NCI-H524 treated with DMSO at 0.1 percent for 48 hours (cell line): ENCODE measurements around the gene BBS2.
A peak's percentile ranks its signal among the peaks of the same experiment; 100 is the strongest.
"Not testable (repeated sequence)": the region's sequence is repeated elsewhere in the genome, so short reads cannot be mapped to it uniquely, and the experiment has no call there.

Experiments
- DNase-seq: peaks from one replicate; lab custom pipeline; 2025; lab: John Stamatoyannopoulos, UW

Gene BBS2

DNA sequence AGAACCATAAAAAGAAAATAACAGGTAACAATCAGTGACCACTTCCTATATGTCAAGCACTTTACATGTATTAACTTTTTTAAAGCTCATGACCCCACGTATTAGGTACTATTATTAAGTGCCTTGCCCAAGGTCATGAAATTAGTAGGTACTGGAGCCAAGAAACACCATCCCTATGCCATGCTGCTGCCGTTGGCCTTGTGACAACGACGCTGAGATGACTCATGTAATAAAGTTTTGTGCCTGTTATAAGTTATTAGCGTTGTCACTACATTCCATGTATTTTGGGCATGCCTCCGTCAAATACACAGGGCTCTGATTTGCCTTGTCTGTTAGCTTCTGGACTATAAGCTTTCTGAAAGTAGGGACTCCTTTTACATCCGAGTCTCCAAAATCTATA lies 1.4 kb downstream of the BBS2 start:
- DNase-seq = no peak

DNA sequence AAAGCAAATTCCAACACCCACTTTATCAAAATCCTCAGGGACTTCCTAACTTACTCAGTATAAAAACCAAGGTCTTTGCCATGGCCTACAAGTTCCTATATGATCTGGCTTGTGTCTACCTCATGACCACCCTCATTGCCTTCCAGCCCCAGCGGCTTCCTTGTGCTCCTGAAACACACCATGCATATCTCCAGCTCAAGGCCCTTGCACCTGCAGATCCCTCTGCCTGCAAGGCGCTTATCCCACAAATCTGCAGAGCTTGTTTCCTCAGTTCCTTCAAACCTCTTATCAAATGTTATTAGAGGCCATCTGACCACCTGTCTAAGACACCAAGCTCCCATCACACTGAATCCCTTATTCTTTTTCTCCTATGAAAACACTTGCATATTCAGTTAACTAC lies 2.6 kb downstream of the BBS2 start:
- no peak for DNase-seq

DNA sequence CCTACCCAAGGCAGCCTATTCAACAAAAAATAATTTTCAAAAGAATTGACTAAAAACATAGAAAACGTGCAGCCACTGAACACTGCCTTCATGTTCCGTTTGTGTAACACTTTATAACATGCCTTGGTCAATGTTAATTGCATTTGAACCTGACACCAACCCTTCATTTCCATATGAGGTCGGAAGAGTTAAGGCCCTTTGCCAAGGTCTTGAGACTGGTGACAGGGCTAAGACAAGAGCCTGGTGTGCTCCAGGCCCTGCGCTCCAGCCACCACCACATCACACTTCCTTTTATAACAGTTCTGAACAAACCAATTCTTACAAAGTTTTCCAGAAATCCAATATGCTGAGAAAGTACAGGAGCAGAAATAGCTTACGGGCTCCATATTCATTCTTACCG lies 4.2 kb downstream of the BBS2 start:
- no peak for DNase-seq

DNA sequence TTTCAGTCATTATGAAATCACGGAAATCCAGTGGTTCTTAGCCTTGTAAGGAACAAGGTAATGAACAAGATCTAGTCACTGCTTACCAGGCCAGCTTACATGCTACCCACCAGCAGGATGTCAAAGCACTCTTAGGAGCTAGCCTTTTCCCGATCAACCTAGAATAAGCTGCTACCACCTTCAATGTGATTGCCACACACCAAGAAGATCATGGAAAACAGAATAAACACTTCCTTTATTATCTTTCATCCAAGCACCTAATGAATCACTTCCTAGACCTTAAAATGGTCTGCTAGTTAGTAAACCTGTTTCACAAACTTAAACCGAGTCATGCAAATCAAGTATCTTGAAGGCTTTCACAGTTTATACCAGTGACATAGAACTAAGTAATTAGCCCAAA lies 5.0 kb downstream of the BBS2 start:
- no peak for DNase-seq

DNA sequence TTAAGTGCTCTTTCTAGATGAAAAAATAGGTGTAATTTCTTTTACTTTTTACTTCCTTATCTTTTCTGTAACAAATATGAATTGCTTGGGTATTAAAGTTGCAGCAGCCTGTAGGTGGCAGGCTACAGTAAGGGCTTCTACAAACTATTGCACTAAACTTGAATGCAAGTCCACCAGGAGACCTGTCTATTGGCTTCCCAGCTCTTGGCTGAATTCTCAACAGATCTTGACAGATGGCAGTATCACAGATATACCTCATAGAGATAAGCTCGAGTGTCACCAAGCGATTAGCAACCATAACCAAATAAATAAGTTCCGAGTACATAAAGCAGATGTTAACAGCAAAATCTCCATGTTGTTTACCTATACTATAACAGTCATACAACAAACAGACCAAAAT lies 5.9 kb downstream of the BBS2 start:
- peak; percentile 85 for DNase-seq

DNA sequence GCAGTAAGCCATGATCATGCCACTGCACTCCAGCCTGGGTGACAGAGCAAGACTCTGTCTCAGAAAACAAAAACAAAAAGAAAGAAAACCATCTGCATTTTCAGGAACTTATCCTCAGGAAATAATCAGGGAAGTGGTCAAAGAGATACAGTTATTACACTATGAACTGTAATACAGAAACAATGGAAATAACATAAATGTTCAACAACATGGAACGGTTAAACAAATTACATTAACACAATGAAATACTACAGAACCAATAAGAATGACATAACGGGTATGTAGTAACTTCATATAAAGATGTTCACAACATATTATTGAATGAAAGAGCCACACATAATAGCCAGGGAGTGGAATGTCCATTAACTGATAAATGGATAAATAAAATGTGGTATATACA lies 6.7 kb downstream of the BBS2 start:
- DNase-seq = no peak

DNA sequence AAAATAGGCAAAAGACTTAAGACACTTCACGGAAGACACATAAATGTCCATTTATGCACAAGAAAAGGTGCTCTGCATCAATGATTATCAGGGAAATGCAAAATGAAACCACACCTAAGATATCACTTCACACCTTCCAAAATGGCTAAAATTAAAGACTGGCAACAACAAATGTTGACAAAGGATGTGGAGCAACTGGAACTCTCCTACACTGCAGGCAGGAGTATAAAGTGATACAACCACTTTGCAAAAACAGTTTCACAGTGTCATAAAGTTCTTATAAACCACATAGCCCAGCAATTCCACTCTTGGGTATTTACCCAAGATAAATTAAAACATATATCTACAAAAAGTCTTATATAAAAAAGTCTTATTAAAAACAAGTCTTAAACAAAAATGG lies 7.8 kb downstream of the BBS2 start:
- no peak for DNase-seq

DNA sequence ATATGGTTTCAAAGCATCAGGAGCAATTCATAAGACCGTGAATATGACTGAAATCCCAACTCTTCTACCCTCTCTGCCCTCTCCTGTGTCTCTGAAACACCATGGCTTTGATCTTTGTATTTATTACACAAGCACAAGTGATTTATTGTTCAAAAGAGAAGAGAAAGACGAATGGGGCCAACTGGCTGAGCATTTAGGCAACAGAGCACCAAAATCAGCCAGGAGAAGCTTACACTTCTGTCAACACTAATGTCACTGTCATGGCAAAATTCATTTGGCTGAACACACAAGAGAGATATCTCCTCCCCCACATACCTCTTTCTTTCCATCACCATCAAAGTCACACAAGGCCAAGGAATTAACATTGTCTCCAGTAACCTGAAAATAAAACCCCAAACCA lies 9.3 kb downstream of the BBS2 start:
- no peak for DNase-seq

DNA sequence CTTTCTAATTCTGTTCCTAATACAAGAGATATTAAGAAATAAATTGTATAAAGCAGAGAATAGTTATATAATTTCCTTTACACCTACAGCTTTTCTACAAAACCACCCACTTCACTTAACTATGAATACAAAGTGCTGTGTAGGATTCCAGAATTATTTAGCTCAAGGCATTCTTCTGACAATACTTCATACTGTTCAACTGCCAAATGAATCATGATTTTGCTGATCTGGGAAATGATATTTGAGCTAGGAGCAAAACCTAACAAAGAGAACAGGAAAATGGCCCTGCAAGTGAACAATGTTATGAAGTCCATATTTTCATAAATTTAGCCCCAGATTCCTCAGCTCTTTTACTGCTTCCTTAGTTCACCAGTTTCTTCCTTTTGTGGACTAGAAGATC lies 12.9 kb downstream of the BBS2 start:
- no peak for DNase-seq

DNA sequence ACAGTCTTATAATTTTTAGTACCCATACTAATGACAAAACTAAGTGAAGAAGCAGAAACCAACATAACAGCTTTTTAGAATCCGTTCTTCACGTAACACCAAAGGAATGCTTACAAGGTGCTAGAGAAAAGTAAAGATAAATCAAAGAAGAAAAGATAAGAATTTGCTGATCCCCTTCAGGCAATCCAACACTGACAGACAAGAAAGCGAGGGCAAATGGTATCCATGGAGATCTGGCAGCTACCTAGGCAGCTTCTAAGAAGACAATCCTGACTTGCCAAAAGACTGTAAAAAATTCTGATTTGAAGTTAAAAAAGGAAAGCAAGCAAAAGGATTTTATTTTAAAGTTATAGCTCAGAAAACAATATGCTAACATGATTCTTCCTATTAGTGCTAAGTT lies 14.6 kb downstream of the BBS2 start:
- no peak for DNase-seq

DNA sequence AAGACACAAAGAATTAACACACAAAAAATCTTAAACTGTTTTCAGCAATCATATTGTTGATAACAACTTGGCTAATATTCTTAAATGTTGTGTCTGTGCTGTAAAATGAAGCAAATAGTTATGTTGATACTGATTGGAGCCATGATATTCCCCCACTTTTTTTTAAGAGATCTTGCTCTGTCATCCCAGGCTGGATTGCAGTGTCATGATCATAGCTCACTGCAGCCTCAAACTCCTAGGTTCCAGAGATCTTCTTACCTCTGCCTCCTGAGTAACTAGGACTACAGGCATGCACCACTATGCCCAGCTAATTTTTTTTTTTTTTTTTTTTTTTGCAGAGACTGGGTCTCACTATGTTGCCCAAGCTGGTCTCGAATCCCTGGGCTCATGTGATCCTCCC lies 26.0 kb downstream of the BBS2 start:
- no peak for DNase-seq

DNA sequence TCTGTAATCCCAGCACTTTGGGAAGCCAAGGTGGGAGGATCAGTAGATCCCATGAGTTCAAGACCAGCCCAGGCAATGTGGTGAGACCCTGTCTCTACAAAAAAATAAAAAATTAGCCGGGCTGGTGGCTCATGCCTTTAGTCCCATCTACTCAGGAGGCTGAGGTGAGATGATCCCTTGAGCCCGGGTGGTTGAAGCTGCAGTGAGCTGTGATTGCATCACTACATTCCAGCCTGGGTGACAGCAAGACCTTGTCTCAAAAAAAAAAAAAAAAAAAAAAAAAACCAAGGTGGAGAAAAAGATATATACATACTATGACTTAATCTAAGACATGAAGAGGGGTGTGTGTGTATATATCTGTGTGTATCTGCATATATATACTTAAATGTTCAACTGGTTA lies 26.7 kb downstream of the BBS2 start:
- DNase-seq = no peak

DNA sequence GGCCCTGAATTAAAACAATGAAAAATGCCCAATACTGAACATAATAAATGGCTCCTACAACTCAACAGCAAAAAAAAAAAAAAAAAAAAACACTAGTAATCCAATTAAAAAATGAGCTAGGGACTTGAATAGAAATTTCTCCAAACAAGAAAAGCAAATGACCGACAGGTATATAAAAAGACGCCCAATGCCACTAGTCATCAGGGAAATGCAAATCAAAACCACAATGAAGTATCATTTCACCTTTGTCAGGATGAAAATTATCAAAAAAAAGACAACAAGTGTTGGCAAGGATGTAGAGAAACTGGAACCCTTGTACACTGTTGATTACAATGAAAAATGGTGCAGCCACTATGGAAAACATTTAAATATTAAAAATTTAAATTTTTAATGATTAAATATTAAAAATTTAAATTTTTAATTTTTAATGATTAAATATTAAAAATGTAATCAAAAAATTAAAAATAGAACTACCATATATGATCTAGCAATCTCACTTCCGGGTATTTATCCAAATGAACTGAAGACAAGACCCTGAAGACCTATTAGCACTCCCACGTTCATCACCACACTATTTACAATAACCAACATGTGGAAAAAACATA lies 28.1 kb downstream of the BBS2 start:
- DNase-seq = no peak

DNA sequence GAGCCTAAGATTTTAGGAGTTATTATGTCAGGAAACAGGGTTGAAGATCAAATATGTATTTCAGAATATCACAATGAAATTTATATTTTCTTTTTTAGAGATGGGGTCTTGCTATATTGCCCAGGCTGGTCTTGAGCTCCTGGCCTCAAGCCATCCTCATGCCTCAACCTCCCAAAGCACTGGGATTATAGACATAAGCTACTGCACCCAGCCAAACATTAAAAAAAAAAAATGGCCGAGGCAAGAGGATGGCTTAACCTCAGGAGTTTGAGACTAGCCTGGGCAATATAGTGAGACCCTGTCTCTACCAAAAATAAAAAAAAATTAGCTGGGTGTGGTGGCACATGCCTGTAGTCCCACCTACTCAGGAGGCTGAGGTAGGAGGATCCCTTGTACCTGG lies 31.0 kb downstream of the BBS2 start:
- not testable (repeated sequence) for DNase-seq

DNA sequence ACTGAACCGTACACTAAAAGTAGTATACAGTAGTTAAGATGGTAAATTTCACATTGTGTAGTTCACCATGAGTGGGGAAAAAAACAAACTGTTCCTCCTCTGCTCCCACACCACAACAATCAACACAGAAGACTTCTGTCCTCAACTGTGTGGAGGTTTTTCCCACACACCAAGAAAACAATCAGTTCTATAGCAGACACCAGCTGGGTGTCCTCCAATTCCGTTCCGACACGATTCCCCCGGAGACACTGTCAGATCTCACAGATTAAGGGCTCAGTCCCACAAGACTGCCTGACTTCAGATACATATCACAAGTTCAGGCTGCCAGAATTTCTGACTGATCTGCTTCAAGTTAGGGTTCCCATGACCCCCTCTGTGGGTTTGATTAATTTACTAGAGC lies 31.8 kb downstream of the BBS2 start:
- DNase-seq = no peak

DNA sequence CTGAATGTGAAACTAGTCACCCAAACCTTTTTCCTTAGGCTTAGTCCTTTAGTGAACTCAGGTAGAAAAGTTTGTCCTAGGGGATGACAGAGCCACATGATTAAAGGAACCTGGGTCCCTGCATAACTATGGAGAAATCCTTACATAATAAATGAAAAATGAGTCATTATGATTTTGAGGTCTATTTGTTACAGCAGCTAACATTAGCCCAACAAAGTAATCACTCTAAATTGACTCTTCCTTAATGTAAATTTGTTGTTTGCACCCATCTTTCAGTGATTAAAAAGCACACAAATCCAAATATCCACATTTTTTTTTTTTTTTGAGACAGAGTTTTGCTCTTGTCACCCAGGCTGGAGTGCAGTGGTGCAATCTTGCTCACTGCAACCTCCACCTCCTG lies 36.4 kb downstream of the BBS2 start:
- DNase-seq = no peak

DNA sequence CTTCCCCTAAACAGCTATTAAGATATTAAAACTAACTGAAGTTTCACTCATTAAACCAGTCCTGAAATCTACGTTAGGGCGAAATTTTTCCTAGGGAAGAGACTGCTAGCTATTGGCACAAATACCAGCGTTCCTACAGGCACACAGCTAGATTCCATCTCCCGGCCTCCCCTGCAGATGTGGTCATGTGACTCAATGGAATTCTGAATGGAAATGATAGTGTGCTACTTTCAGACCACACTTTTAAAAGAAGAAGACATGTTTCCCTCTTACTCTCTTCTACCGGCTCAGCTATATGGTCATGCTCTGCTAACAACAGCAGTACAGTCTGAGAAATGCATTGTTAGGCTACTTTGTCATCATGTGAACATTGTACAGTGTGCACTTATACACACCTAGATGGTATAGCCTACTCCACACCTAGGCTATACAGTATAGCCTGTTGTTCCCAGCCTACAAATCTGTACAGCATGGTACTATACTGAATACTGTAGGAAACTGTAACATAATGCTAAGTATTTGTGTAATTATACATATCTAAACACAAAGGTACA lies 37.1 kb downstream of the BBS2 start:
- no peak for DNase-seq

DNA sequence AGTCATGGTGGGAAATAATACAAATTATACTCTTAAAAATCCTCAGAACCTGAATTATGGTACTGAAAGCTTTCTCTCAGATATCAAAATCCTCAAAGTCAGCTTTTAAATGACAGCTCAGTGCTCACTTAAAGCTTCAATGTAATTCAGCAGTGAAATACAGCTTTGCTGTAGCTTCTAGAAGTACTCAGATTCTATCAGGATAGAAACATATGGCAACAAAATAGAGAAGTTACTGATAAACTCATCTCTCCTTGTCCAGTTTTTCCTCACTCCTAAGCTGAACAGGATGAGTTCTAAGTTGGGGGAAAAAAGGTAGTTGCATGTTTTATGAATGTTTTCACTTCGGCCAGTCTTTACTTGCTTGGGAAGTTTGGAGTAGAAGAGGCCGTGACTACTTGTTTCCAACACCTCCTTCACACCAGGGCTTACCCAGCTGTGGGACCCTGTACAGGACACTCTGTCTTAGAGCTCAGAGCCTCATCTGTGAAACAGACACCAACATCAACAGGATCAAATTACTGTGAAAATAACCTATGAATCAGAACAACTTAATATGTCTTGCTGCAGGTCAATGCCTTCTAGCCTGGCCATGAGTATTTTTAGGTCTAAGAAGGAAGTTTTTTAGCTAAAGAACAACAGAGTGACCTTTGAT lies 38.2 kb downstream of the BBS2 start:
- peak; percentile 53 for DNase-seq

DNA sequence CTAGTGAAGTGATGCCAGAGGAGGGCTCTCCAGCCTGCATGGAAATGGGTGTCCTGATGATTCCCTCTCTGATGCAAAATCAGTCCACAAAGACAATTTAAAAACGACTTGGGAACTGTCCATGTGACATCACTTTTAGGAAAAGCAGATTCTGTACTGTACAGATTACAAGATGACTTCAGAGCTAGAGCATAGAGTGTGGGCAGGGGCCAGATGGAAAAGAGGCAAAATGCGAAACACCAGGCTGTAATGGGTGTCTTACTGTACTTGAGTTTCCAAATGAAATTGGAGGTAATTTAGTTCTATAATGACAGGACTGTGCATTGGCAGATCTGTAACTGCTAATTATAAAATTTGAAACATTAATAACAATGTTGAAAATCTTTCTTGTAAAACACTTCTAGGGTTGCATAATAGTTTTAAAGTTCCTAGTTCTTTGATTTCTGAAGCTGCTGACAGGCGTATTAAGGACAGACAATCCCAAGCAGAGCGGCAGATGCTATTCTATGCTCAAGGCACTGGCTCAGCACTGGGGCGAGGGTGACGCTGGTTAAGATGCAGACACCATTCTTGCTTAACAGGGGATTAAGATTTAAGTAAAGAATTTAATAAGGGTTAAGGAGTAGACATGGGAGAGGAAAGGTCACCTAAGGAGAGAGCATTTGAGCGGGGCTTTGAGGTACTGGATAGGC lies 38.9 kb downstream of the BBS2 start:
- peak; percentile 97 for DNase-seq

DNA sequence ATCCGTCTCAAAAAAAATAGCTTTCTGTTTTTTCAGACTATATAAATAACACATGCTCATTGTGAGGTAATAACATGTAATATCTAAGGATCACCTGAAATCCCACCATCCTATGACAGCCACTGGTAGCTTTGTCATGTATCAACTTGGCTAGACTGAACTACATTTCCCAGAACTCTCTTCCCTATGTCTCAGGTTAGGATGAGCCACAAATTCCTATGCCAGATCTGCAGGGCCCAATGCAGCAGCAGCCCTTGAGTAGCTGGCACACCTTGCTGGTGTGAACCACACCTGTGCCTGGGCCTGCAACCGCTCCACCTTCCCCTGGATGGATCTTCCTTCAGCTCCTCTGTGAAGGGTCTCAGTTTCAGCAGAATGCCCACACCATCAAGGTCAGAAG lies 40.4 kb downstream of the BBS2 start:
- no peak for DNase-seq

DNA sequence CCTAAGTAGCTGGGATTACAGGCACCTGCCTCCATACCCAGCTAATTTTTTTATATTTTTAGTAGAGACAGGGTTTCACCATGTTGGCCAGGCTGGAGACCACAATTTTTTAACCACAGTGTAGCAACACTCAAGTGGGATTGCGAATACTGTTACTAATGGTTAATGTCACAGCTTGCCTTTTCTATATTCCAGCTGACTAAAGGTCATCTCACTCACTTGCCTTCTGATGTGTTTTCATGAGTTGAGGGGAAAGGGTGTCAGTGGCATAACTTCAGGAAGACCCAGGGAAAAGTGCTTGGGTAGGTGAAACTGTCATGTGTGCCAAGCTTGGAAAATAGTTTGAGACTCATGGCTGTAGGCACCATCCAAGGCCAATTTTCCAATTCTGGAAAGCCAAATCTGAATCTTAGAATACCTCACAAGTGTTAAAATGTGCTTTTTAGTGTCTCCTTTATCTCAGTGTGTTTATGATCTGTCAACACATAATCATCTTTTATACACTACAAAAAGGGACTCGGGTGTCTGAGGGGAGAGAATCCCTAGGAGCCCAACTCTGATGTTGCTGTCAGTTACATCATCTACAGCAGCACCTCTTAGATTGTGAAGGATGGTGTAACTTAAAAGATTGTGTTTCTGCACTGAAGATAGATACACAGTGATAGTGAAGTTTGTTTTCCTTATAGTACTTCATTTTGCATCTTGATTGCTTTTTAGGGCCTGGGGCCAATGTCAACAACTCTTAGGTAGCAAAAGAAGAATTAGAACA lies 41.4 kb downstream of the BBS2 start:
- DNase-seq = no peak

DNA sequence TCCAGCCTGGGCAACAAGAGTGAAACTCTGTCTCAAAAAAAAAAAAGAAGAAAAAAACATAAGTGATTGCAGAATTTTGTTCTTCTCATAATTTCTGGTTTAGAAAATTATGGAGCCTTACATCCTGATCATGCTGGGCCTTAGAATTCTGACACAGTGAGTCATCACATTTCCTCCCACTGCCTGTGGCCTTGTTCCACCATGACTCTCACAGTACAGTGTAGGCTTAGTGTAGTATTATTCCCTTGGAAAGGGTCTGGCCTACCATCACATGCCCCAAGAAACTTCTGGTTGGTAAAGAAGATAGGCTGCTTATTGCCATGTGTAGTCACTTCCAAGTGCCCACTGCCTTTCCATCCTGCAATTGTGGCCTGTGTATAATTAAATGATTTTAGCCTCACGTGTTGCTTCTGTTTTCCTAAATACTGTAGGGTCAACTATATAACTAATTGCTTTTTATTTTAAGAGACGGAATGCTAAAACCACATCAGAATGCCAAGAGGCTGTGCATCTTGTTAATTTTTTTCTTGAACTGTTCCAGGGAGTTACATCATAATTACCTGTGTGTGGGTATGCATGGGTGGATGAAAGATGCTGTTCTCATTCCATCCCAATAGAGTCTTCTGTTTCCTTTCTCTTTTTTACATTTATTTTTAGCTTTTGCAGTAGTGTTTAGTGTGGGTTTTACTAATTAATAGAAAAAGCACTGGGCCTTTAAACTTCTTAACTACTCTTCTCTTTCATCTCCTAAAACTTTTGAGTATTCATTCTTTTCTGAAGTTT lies 42.5 kb downstream of the BBS2 start:
- no peak for DNase-seq
